HEK293T (cell line): ENCODE measurements around the gene SIK3.
"Not testable (repeated sequence)": the region's sequence is repeated elsewhere in the genome, so short reads cannot be mapped to it uniquely, and the experiment has no call there.

ENCODE experiments used
- CTCF ChIA-PET: fragments of 350-600 bp; formaldehyde crosslinking; extraction: SDS; loops from one replicate; lab custom pipeline; 2021; ENCODE audit warnings: antibody characterized with exemption, inconsistent platforms; lab: Yijun Ruan, JAX
- POLR2A ChIA-PET: fragments of 350-600 bp; formaldehyde crosslinking; extraction: SDS; loops from one replicate; lab custom pipeline; 2020; ENCODE audit warnings: antibody characterized with exemption, inconsistent platforms; lab: Yijun Ruan, JAX
- DNase-seq: peaks from one replicate; pipeline ENCODE4 v3.0.0; 2012; ENCODE audit warnings: mixed read lengths; ENCODE audit errors: extremely low spot score
- ARNT ChIP-seq: fragments of 450-650 bp; IDR thresholded peaks from 2 replicates; pipeline ENCODE4 v1.6.1; 2017; ENCODE audit warnings: mild to moderate bottlenecking
- BHLHE40 ChIP-seq: fragments of 450-650 bp; IDR thresholded peaks from 2 replicates; pipeline ENCODE4 v1.6.1; 2016; ENCODE audit warnings: mild to moderate bottlenecking, moderate library complexity, borderline replicate concordance
- CTBP1 ChIP-seq: fragments of 450-650 bp; IDR thresholded peaks from 2 replicates; pipeline ENCODE4 v1.6.1; 2016; ENCODE audit warnings: borderline replicate concordance
- ELF4 ChIP-seq: fragments of 450-650 bp; IDR thresholded peaks from 2 replicates; pipeline ENCODE4 v1.6.1; 2017; ENCODE audit warnings: antibody characterized with exemption
- FOXA1 ChIP-seq: fragments of 450-650 bp; IDR thresholded peaks from 2 replicates; pipeline ENCODE4 v1.6.1; 2016; ENCODE audit warnings: mild to moderate bottlenecking
- FOXK2 ChIP-seq: fragments of 450-650 bp; IDR thresholded peaks from 2 replicates; pipeline ENCODE4 v1.6.1; 2016; ENCODE audit warnings: mild to moderate bottlenecking
- FOXM1 ChIP-seq: fragments of 450-650 bp; IDR thresholded peaks from 2 replicates; pipeline ENCODE4 v1.6.1; 2017; ENCODE audit warnings: mild to moderate bottlenecking, borderline replicate concordance
- HDGF ChIP-seq: fragments of 450-650 bp; IDR thresholded peaks from 2 replicates; pipeline ENCODE4 v1.6.1; 2017; ENCODE audit warnings: antibody characterized with exemption, borderline replicate concordance
- L3MBTL2 ChIP-seq: fragments of 450-650 bp; conservative IDR thresholded peaks from 2 replicates; pipeline ENCODE4 v1.6.1; 2016; ENCODE audit warnings: mild to moderate bottlenecking
- LEF1 ChIP-seq: fragments of 450-650 bp; IDR thresholded peaks from 2 replicates; pipeline ENCODE4 v1.6.1; 2017; ENCODE audit warnings: mild to moderate bottlenecking, borderline replicate concordance
- NFRKB ChIP-seq: fragments of 450-650 bp; IDR thresholded peaks from 2 replicates; pipeline ENCODE4 v1.6.1; 2016; ENCODE audit warnings: mild to moderate bottlenecking, moderate library complexity
- SP1 ChIP-seq: fragments of 450-650 bp; IDR thresholded peaks from 2 replicates; pipeline ENCODE4 v1.6.1; 2017
- SUZ12 ChIP-seq: fragments of 450-650 bp; IDR thresholded peaks from 2 replicates; pipeline ENCODE4 v1.6.1; 2016; ENCODE audit warnings: mild to moderate bottlenecking
- TARDBP ChIP-seq: fragments of 450-650 bp; IDR thresholded peaks from 2 replicates; pipeline ENCODE4 v1.6.1; 2016
- ZNF384 ChIP-seq: fragments of 450-650 bp; IDR thresholded peaks from 2 replicates; pipeline ENCODE4 v1.6.1; 2016
- TF ChIP-seq, protein P1 (sequence below): fragments of 450-650 bp; IDR thresholded peaks from 2 replicates; pipeline ENCODE4 v1.6.1; 2016

SIK3 gene

GRCh38 chr11:116808262-116809175 lies 289.7 kb downstream of the SIK3 start:
- TF ChIP-seq HDGF = no peak
- no peak for TF ChIP-seq FOXA1
- no peak for TF ChIP-seq CTBP1
- no peak for TF ChIP-seq SUZ12
- no peak for TF ChIP-seq NFRKB
- TF ChIP-seq FOXK2 = no peak
- POLR2A ChIA-PET = no interaction called here
- DNase-seq = no peak
- CTCF ChIA-PET = interaction anchor here (0.6 kb wide), 1 partner anchor 32 kb away, joined by 3 read pairs; no protein-coding TSS in a partner anchor

DNA sequence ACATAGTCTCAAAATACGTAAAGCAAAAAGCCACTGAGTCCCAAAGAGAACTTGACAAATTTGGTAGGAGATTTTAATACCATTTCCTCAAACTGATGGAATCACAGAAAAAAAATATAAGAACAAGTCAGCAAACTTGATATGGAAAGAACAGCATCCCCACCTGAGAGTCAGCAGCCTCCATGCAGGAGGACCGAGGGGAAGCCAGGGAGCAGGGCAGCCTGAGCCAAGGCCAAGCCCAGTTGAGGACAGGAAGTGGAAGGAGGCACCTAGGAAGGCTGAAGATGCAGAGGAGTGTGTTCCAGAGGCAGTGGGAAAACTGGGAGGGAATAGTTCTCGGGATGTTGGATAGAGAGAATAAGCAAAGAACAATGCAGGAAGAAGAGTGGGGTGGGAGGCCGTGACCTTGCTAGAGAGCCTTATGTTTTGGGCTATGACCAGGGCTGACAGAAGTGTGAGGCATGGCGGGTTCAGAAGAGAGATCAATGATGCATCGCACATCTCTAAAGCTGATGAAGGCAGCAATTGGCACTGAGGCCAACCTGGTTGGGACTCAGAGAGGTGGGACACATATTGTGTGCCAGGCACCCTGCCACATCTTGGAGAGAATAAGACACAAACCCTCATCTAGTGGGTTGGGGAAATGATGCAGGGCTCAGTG lies 290.5 kb downstream of the SIK3 start:
- TF ChIP-seq FOXM1 (no peak), CTBP1 (no peak), NFRKB (no peak), ARNT (no peak), SUZ12 (no peak), HDGF (no peak), BHLHE40 (no peak), TARDBP (no peak), L3MBTL2 (no peak), FOXA1 (no peak), FOXK2 (no peak), ZNF384 (no peak), SP1 (no peak)
- TF ChIP-seq, protein P1, sequence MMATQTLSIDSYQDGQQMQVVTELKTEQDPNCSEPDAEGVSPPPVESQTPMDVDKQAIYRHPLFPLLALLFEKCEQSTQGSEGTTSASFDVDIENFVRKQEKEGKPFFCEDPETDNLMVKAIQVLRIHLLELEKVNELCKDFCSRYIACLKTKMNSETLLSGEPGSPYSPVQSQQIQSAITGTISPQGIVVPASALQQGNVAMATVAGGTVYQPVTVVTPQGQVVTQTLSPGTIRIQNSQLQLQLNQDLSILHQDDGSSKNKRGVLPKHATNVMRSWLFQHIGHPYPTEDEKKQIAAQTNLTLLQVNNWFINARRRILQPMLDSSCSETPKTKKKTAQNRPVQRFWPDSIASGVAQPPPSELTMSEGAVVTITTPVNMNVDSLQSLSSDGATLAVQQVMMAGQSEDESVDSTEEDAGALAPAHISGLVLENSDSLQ = no peak

DNA sequence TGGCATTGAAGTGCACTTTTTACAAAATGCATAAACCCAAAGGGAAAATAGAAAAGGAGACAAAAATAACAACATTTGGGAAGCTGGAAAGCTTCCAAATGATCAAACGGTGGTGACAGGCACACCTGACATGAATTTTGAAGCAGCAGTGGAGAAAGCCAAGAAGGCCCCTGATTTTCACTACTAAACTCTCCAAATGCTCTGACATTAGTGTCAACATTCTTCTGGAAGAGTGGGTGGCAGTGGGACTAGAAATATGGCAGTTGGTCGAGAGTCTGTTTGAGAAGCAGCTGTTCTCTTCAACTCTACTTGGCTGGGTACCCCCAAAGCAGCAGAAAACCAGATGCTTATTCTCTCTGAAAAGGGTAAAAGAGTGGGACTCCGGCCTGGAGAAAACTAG lies 294.2 kb downstream of the SIK3 start:
- DNase-seq = no peak
- TF ChIP-seq ARNT = no peak
- no peak for TF ChIP-seq L3MBTL2
- TF ChIP-seq CTBP1 = no peak
- TF ChIP-seq ZNF384 = no peak
- TF ChIP-seq LEF1 = no peak
- TF ChIP-seq BHLHE40 = no peak
- TF ChIP-seq, protein P1 = no peak
- TF ChIP-seq HDGF = no peak
- TF ChIP-seq SP1 = no peak
- TF ChIP-seq FOXM1 = no peak
- ChIA-PET CTCF (interaction anchor here (1.1 kb wide), 1 partner anchor 13 kb away, joined by 4 read pairs; the partner anchor contains the start of gene APOA5), POLR2A (no interaction called here)

More for the DNA sequence above, 290.5 kb downstream of the SIK3 start:
- DNase-seq = no peak
- ChIA-PET POLR2A (no interaction called here), CTCF (no interaction called here)

- DNase-seq, CTCF ChIA-PET, POLR2A ChIA-PET: not testable (repeated sequence)
Measured at GRCh38 chr11:116801662-116802061, 296.6 kb downstream of the SIK3 start.

GRCh38 chr11:116800610-116801009 lies 297.6 kb downstream of the SIK3 start:
- ChIA-PET POLR2A (interaction anchor here (2.0 kb wide), 1 partner anchor 13 kb away, joined by 6 read pairs; the partner anchor contains the start of gene ZPR1), CTCF (interaction anchor here (0.7 to 2.0 kb wide), 2 partner anchors 10 to 40 kb away, joined by 8 to 11 read pairs; partner anchors contain the start of gene APOA5)
- TF ChIP-seq LEF1 = no peak
- TF ChIP-seq FOXM1 = no peak
- no peak for TF ChIP-seq L3MBTL2
- TF ChIP-seq SUZ12 = no peak
- no peak for TF ChIP-seq NFRKB
- TF ChIP-seq ZNF384 = no peak
- no peak for TF ChIP-seq FOXK2
- TF ChIP-seq HDGF = no peak
- TF ChIP-seq, protein P1 = no peak
- no peak for TF ChIP-seq BHLHE40
- TF ChIP-seq ARNT = no peak
- no peak for TF ChIP-seq TARDBP
- TF ChIP-seq ELF4 = no peak
- no peak for TF ChIP-seq CTBP1
- TF ChIP-seq SP1 = no peak
- no peak for TF ChIP-seq FOXA1
- no peak for DNase-seq

- no peak for DNase-seq
- TF ChIP-seq SP1 = no peak
- TF ChIP-seq SUZ12 = no peak
- TF ChIP-seq CTBP1 = no peak
- no peak for TF ChIP-seq ARNT
- no peak for TF ChIP-seq NFRKB
- TF ChIP-seq L3MBTL2 = no peak
- no peak for TF ChIP-seq BHLHE40
- no peak for TF ChIP-seq FOXK2
- TF ChIP-seq ELF4 = no peak
- TF ChIP-seq ZNF384 = no peak
- TF ChIP-seq FOXA1 = no peak
- TF ChIP-seq LEF1 = no peak
- TF ChIP-seq TARDBP = no peak
- no peak for TF ChIP-seq HDGF
- TF ChIP-seq, protein P1 = no peak
- no peak for TF ChIP-seq FOXM1
- POLR2A ChIA-PET = interaction anchor here (1.0 to 2.0 kb wide), 2 partner anchors 10 to 37 kb away, joined by 3 to 6 read pairs; partner anchors contain the start of gene ZPR1
- CTCF ChIA-PET = interaction anchor here (0.9 kb wide), 1 partner anchor 37 kb away, joined by 3 read pairs; no protein-coding TSS in a partner anchor
Measured at GRCh38 chr11:116798368-116798767, 299.9 kb downstream of the SIK3 start.
